Mesodermal cell (in vitro differentiated cells): Measurements from ENCODE around the gene RPL28.
A peak's percentile ranks its signal among the peaks of the same experiment; 100 is the strongest.

Experiments used
- H3K27ac ChIP-seq: 2 replicates; pipeline ENCODE4 v1.7.0; 2013; ENCODE audit warnings: mild to moderate bottlenecking, low read depth, low read length, moderate library complexity; ENCODE audit not compliant: severe bottlenecking
- H3K36me3 ChIP-seq: 2 replicates; pipeline ENCODE4 v1.7.1; 2013; ENCODE audit warnings: mild to moderate bottlenecking, low read length, moderate library complexity; ENCODE audit not compliant: control insufficient read depth, insufficient read depth
- H3K4me1 ChIP-seq: one replicate; pipeline ENCODE4 v1.7.1; 2013; ENCODE audit warnings: mild to moderate bottlenecking, low read length; ENCODE audit not compliant: insufficient read depth, control insufficient read depth, poor library complexity, severe bottlenecking
- H3K4me3 ChIP-seq: 2 replicates; pipeline ENCODE4 v1.7.0; 2013; ENCODE audit warnings: low read length, control low read depth, mild to moderate bottlenecking; ENCODE audit not compliant: insufficient read depth, poor library complexity, severe bottlenecking; ENCODE audit errors: extremely low read depth
- H3K9me3 ChIP-seq: 2 replicates; pipeline ENCODE4 v1.7.1; 2013; ENCODE audit warnings: mild to moderate bottlenecking, low read length, moderate library complexity; ENCODE audit not compliant: control insufficient read depth
- WGBS, 2 experiments: methylation state at CpG; one replicate each; pipeline ENCODE4 v1.1.5; 2013; ENCODE audit warnings: missing lambda C conversion rate in 2 of 2; ENCODE audit not compliant: insufficient coverage in 2 of 2; 5-methylcytosine and 5-hydroxymethylcytosine counted together

The RPL28 gene

GRCh38 chr19:55345818-55346724, 39.7 kb upstream of the RPL28 start:
- Histone ChIP-seq H3K27ac (no peak overlapping the region), H3K9me3 (no peaks in the 10 kb centered on the region), H3K36me3 (peaks cover 52% of the 10 kb centered on the region), H3K4me3 (no peak overlapping the region), H3K4me1 (peaks cover 25% of the 10 kb centered on the region)
- WGBS, 2 experiments: 92 to 94% methylated on average over 36 to 40 of the region's 43 CpGs

GRCh38 chr19:55346725-55347441, 38.8 kb upstream of the RPL28 start:
- Histone ChIP-seq H3K9me3 (no peaks in the 10 kb centered on the region), H3K36me3 (peaks cover 49% of the 10 kb centered on the region), H3K4me1 (peaks cover 21% of the 10 kb centered on the region), H3K4me3 (no peak overlapping the region), H3K27ac (no peak overlapping the region)
- WGBS, 2 experiments: 93 to 94% methylated on average over 25 to 35 of the region's 41 CpGs

- Histone ChIP-seq H3K4me1 (peaks cover 21% of the 10 kb centered on the region), H3K36me3 (peaks cover 42% of the 10 kb centered on the region), H3K9me3 (no peaks in the 10 kb centered on the region), H3K4me3 (no peak overlapping the region), H3K27ac (no peak overlapping the region)
- WGBS, 2 experiments: 80 to 85% methylated on average over 1 to 5 of the region's 10 CpGs
These were observed 38.2 kb upstream of the RPL28 start for GRCh38 chr19:55347442-55348009.

GRCh38 chr19:55348317-55349034, 37.3 kb upstream of the RPL28 start:
- Histone ChIP-seq H3K4me3 (no peak overlapping the region), H3K27ac (peak overlapping the region; percentile 23)
- 29 to 37% methylated on average over 14 to 15 of the region's 22 CpGs for WGBS, 2 experiments

GRCh38 chr19:55350620-55351315, 35.0 kb upstream of the RPL28 start:
- no peaks in the 10 kb centered on the region for H3K9me3 ChIP-seq
- no peak overlapping the region for H3K27ac ChIP-seq
- peaks cover 17% of the 10 kb centered on the region for H3K4me1 ChIP-seq
- 92 to 95% methylated on average over 9 to 11 of the region's 11 CpGs for WGBS, 2 experiments
- no peak overlapping the region for H3K4me3 ChIP-seq
- H3K36me3 ChIP-seq: peaks cover 16% of the 10 kb centered on the region

More at GRCh38 chr19:55348317-55349034, 37.3 kb upstream of the RPL28 start:
- Histone ChIP-seq H3K9me3 (no peaks in the 10 kb centered on the region), H3K4me1 (peaks cover 23% of the 10 kb centered on the region), H3K36me3 (peaks cover 33% of the 10 kb centered on the region)

GRCh38 chr19:55352040-55352439, 33.7 kb upstream of the RPL28 start:
- Histone ChIP-seq H3K27ac (no peak overlapping the region), H3K4me1 (peaks cover 17% of the 10 kb centered on the region), H3K4me3 (no peak overlapping the region), H3K36me3 (peaks cover 13% of the 10 kb centered on the region), H3K9me3 (no peaks in the 10 kb centered on the region)
- 78 to 92% methylated on average over 5 to 6 of the region's 6 CpGs for WGBS, 2 experiments

GRCh38 chr19:55352549-55353145, 33.1 kb upstream of the RPL28 start:
- H3K36me3 ChIP-seq: peaks cover 8% of the 10 kb centered on the region
- no peaks in the 10 kb centered on the region for H3K9me3 ChIP-seq
- H3K4me1 ChIP-seq: peaks cover 15% of the 10 kb centered on the region
- 81 to 85% methylated on average over 23 to 25 of the region's 25 CpGs for WGBS, 2 experiments
- no peak overlapping the region for H3K4me3 ChIP-seq
- no peak overlapping the region for H3K27ac ChIP-seq

- Histone ChIP-seq H3K9me3 (no peaks in the 10 kb centered on the region), H3K36me3 (peaks cover 8% of the 10 kb centered on the region), H3K4me1 (peaks cover 7% of the 10 kb centered on the region), H3K27ac (no peak overlapping the region), H3K4me3 (peak overlapping the region; percentile 41)
- WGBS, 2 experiments: 10 to 11% methylated on average over 16 to 17 of the region's 24 CpGs
These were observed 32.4 kb upstream of the RPL28 start for GRCh38 chr19:55353356-55353802.

- peaks cover 3% of the 10 kb centered on the region for H3K4me1 ChIP-seq
- H3K27ac ChIP-seq: no peak overlapping the region
- WGBS, 2 experiments: 3 to 4% methylated on average over 43 to 58 of the region's 72 CpGs
These were observed 31.7 kb upstream of the RPL28 start for GRCh38 chr19:55353803-55354697.

More at GRCh38 chr19:55353803-55354697, 31.7 kb upstream of the RPL28 start:
- no peaks in the 10 kb centered on the region for H3K9me3 ChIP-seq
- H3K36me3 ChIP-seq: peaks cover 8% of the 10 kb centered on the region
- H3K4me3 ChIP-seq: peak overlapping the region; percentile 41
